Measurements from ENCODE around the gene BRAF. TPM values are rescaled to one million over a fixed set of nuclear protein-coding genes. Genes with fewer than 3 reads are reported as not detected.
"Not testable (repeated sequence)": the region's sequence is repeated elsewhere in the genome, so short reads cannot be mapped to it uniquely, and the experiment has no call there.

Gene BRAF
- total RNA-seq, 2 donors from 2014 or later: 56.1 to 59.6 TPM

DNA sequence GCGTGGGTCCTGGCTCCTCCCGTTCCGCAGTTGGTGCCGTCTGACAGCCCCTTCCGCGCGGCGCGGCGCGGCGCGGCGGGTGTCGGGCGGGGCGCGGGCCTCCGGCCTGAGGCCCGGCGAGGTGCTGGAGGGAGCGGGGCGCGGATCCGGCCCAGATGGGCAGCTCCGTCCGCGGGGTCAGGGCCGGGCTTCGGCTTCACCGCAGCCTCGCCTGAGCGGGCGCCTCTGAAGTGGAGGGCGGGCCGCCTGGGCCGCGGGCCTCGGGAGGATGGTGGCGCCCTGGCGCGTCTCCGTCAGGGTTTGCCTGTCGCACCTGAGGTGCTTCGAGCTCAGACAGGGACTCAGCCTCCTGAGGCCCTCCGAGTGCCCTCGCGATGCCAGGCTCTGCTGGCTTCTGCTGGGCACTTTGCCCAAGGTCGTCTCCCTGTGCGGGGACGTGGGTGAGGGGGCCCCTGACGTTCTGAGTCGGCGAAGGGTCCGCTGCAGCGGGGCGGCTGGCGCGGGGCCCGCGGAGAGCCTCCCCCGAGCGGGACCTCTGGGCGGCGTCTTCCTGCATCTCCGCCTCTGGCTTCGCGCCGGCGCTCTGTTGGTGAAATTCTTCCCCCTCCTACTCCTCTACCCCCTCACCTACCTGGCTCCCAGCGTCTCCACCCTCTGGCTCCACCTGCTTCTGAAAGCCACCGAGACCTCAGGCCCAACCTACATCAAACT is 251.5 kb downstream of the BRAF start:
- DNase-seq: peak; percentile 42 to 51 (median 44)
- ATAC-seq: peak; percentile 82
- Mint-ChIP-seq H3K4me3 (peak overlapping the region; percentile 92), H3K4me1 (peaks cover 25% of the 10 kb centered on the region), H3K27me3 (no peaks in the 10 kb centered on the region), H3K27ac (peak overlapping the region; percentile 91), H3K36me3 (ENCODE audit: low read depth) (peaks cover 6% of the 10 kb centered on the region)
- H3K9me3 ChIP-seq (ENCODE audit: control insufficient read depth, low read length, poor library complexity, severe bottlenecking): no peaks in the 10 kb centered on the region

DNA sequence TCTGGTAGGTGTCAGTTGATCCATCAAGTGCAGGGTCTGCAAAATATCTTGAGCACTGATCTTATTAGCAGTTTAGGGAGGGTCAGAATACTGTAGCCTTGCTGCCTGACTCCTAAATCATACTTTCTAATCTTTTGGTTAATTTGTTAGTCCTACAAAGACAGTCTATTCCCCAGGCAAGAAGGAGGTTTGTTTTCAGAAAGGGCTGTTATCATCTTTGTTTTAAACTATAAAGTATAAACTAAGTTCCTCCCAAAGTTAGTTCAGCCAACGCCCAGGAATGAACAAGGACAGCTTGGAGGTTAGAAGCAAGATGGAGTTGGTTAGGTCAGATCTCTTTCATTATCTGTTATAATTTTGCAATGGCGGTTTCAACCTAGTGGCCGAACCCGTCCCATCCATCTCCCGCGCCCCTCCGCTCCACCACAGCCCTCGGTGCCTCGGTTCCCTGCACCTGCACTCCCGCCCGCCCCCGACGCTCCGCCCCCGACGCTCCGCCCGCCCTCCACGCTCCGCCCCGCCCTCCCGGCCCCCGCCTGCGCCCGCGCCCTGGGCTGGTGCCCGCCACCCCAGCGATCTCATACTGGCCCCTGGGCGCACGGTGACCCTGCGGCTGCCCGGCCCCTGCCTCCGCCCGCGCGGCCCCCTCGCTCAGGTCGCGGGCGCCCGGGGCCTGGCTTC is 252.2 kb downstream of the BRAF start, which contains the start of gene ADCK2:
Gene ADCK2, plus strand, starts transcription at position 564 of the 681 bp plus-strand sequence. CDS start 386 bp downstream, outside the sequence.
- peak within 1 kb of the TSS; percentile 92 for H3K4me3 Mint-ChIP-seq
- peak; percentile 29 to 67 (median 60) for DNase-seq
- peaks cover 18% of the 10 kb centered on the region for H3K4me1 Mint-ChIP-seq
- peak within 1 kb of the TSS; percentile 91 for H3K27ac Mint-ChIP-seq
- H3K36me3 Mint-ChIP-seq (ENCODE audit: low read depth): no peaks in the 10 kb centered on the region
- no peaks in the 10 kb centered on the region for H3K9me3 ChIP-seq (ENCODE audit: control insufficient read depth, low read length, poor library complexity, severe bottlenecking)
- peak; percentile 74 for ATAC-seq
- no peaks in the 10 kb centered on the region for H3K27me3 Mint-ChIP-seq

DNA sequence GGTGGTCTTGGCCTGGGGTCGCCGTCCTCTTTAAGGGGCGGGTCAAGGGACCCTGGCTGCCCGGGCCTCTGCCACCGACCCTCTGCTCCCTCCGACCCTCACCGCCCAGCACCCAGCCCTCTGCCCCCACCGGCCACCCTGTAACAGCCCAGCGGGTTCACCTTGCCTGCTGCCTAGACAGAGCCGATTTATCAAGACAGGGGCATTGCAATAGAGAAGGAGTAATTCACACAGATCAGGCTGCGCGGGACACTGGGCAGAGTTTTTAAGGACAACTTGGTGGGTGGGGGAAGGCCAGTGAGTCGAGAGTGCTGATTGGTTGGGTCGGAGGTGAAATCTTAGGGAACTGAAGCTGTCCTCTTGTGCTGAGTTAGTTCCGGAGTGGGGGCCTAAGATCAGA is 252.8 kb downstream of the BRAF start:
- no peaks in the 10 kb centered on the region for H3K27me3 Mint-ChIP-seq
- H3K27ac Mint-ChIP-seq: no peak overlapping the region
- DNase-seq: no peak
- peaks cover 16% of the 10 kb centered on the region for H3K4me1 Mint-ChIP-seq
- H3K4me3 Mint-ChIP-seq: peak overlapping the region; percentile 73
- no peak for ATAC-seq
- H3K9me3 ChIP-seq (ENCODE audit: control insufficient read depth, low read length, poor library complexity, severe bottlenecking): no peaks in the 10 kb centered on the region
- no peaks in the 10 kb centered on the region for H3K36me3 Mint-ChIP-seq (ENCODE audit: low read depth)

DNA sequence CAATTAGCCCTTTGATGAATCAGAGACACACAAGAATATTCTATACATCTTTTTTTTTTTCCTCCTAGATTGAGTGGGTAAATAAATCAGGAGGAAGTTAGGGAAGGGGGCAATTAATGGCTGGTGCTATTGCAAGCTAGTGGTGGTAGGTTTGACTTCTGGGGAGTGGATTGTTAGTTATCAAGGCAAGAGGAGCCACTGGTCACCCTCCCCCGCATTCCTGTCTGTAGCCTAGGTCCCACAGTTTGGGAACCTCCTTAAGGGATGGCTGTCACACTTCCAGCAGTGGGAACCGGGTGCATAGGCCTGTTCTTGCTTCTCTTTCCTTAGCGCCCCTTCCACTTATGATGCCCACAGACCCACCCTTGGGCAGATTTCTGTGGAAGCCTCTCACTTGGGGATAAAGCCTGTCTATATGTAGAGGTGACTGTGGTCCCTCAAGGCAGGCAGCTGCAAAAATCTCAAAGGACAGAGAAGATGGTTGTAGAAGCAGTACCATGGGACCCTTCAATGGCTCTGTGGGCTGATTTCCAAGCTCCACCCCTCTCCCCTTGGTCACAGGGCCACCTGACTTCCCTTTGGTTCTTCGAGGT is 254.3 kb downstream of the BRAF start:
- H3K27ac Mint-ChIP-seq: no peak overlapping the region
- no peaks in the 10 kb centered on the region for H3K9me3 ChIP-seq (ENCODE audit: control insufficient read depth, low read length, poor library complexity, severe bottlenecking)
- peaks cover 13% of the 10 kb centered on the region for H3K4me1 Mint-ChIP-seq
- H3K36me3 Mint-ChIP-seq (ENCODE audit: low read depth): no peaks in the 10 kb centered on the region
- DNase-seq: no peak
- H3K4me3 Mint-ChIP-seq: no peak overlapping the region
- no peaks in the 10 kb centered on the region for H3K27me3 Mint-ChIP-seq
- ATAC-seq: no peak

DNA sequence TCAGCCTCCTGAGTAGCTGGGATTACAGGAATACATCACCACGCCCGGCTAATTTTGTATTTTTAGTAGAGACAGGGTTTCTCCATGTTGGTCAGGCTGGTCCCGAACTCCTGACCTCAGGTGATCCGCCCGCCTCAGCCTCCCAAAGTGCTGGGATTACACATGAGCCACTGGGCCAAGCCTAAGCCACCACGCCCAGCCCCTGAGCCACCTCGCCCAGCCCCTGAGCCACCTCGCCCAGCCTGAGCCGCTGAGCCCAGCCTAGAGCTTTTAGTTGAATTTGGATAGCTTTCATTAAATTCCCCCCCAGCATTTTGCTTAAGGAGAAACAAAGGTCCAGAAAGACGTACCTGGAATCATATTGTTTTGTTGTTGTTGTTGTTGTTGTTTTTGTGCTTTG is 254.9 kb downstream of the BRAF start:
- not testable (repeated sequence) for H3K27me3 Mint-ChIP-seq; H3K27ac Mint-ChIP-seq; H3K4me1 Mint-ChIP-seq; H3K36me3 Mint-ChIP-seq (ENCODE audit: low read depth); H3K9me3 ChIP-seq (ENCODE audit: control insufficient read depth, low read length, poor library complexity, severe bottlenecking); ATAC-seq; H3K4me3 Mint-ChIP-seq; DNase-seq

DNA sequence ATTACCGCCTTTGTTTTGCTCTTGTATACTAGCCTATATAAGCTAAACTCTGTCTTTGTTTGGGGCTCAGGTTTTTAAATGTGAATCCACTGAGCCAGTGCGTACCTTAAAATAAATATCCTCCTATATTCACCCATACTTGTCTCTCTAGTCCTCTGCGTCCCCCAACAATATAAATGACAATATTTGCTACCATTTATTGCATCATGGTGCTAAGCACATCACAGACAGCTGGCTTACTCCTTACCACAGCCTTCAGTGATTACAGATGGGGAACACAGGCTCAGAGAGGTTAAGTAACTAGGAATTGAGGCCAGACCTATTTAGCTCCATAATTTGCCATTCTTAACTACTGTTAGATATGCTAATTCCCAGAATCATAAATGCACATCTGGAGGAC is 255.4 kb downstream of the BRAF start:
- ATAC-seq: no peak
- H3K27me3 Mint-ChIP-seq: no peaks in the 10 kb centered on the region

More for the DNA sequence above, 255.4 kb downstream of the BRAF start:
- Mint-ChIP-seq H3K4me1 (peaks cover 4% of the 10 kb centered on the region), H3K27ac (no peak overlapping the region), H3K36me3 (ENCODE audit: low read depth) (no peaks in the 10 kb centered on the region), H3K4me3 (no peak overlapping the region)
- H3K9me3 ChIP-seq (ENCODE audit: control insufficient read depth, low read length, poor library complexity, severe bottlenecking): no peaks in the 10 kb centered on the region
- no peak for DNase-seq

Other genes with a start within 250 kb of the BRAF start
- gene NDUFB2, start 228.2 kb downstream of the BRAF start, total RNA-seq: 100 to 1,000 TPM in 1 of 2 donors, 10 to 100 TPM in 1; 92.5 to 109 TPM
- gene MRPS33, start 90.0 kb upstream of the BRAF start, total RNA-seq: 10 to 100 TPM; 23.7 to 30.6 TPM
- gene TMEM178B, start 149.1 kb upstream of the BRAF start, total RNA-seq: under 1 TPM; 0.90 to 0.96 TPM

Measured in T-helper 17 cell (primary cell).